ENCODE measurements around the gene PGM2L1. TPM values are rescaled to one million over a fixed set of nuclear protein-coding genes. Genes with fewer than 3 reads are reported as not detected.
"Not testable (repeated sequence)": the region's sequence is repeated elsewhere in the genome, so short reads cannot be mapped to it uniquely, and the experiment has no call there.

Gene PGM2L1
- total RNA-seq, 1 donor from 2014 or later, result 18.6 TPM

DNA sequence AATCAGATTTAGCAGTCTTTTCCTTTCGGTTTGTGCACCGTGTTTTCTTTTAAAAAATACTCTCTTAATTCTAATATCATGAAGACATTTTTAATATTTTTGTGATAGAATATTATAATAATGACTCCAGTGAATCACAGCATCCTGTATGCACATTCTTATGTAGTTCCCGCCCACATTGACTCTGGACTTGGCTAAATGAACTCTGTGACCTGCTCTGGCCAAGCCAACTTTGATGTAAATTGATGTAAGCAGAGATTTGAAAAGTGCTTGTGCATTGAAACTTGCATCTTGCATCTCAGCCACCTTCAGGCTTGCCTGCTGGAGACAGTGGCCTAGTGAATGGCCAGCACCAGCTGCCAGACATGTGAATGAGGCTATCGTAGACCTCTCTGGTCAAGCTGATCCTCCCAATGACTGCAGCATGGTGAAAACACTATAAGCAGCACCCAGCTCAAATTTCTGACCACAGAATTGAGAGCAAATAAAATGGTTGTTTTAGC, 29.2 kb upstream of the PGM2L1 start:
- Mint-ChIP-seq H3K27me3 (ENCODE audit: low read depth) (no peaks in the 10 kb centered on the region), H3K9me3 (peaks cover 17% of the 10 kb centered on the region), H3K4me3 (no peak overlapping the region), H3K4me1 (no peaks in the 10 kb centered on the region), H3K27ac (no peak overlapping the region), H3K36me3 (no peaks in the 10 kb centered on the region)
- no peak for DNase-seq (ENCODE audit: low spot score in 2 of 2, unreplicated experiment in 2 of 2)
- TF ChIP-seq, protein P1, sequence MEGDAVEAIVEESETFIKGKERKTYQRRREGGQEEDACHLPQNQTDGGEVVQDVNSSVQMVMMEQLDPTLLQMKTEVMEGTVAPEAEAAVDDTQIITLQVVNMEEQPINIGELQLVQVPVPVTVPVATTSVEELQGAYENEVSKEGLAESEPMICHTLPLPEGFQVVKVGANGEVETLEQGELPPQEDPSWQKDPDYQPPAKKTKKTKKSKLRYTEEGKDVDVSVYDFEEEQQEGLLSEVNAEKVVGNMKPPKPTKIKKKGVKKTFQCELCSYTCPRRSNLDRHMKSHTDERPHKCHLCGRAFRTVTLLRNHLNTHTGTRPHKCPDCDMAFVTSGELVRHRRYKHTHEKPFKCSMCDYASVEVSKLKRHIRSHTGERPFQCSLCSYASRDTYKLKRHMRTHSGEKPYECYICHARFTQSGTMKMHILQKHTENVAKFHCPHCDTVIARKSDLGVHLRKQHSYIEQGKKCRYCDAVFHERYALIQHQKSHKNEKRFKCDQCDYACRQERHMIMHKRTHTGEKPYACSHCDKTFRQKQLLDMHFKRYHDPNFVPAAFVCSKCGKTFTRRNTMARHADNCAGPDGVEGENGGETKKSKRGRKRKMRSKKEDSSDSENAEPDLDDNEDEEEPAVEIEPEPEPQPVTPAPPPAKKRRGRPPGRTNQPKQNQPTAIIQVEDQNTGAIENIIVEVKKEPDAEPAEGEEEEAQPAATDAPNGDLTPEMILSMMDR (IDR thresholded peaks at IDR 0.05; ENCODE audit: unreplicated experiment), result no peak

DNA sequence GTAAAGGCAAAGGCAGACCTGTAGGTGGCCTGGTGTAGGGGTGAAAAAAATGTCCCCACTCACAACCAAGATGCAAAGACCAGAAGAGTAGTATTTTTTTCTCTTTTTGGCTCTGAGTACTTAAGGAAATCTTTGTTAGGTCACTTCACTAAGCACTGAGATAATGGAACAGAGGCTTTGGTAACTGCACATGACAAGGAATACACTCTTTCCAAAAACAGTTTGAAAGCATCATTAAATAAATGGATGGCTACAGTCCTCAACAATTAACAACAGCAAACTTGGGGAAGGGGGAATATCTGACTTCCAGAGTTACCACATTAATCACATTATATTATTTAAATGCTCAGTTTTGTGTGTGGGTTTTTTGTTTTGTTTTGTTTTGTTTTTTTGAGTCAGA, 26.9 kb upstream of the PGM2L1 start:
- DNase-seq (ENCODE audit: low spot score in 2 of 2, unreplicated experiment in 2 of 2), result no peak
- H3K36me3 Mint-ChIP-seq, result no peaks in the 10 kb centered on the region
- H3K9me3 Mint-ChIP-seq, result peaks cover 25% of the 10 kb centered on the region
- peaks cover 2% of the 10 kb centered on the region for H3K4me1 Mint-ChIP-seq
- TF ChIP-seq, protein P1 (IDR thresholded peaks at IDR 0.05; ENCODE audit: unreplicated experiment), result no peak
- no peak overlapping the region for H3K27ac Mint-ChIP-seq
- H3K4me3 Mint-ChIP-seq, result no peak overlapping the region
- H3K27me3 Mint-ChIP-seq (ENCODE audit: low read depth), result no peaks in the 10 kb centered on the region

DNA sequence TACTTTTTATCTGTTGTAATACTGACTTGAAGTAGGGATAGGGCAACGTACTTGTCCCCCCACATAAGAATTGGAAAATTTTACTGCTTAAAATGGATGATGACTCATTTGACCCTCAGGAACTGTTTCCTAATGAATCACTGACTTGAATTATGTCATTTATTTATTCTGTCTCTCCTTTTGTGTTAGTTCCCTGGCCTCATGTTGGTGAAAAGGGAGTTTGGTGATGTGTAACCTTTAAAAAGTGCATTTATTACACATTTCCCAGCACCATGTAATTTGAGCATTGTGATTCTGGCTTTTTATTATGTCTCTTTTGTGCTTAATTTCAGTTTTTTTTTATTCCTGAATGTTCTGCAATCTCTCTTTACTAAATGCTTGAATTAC, 20.3 kb upstream of the PGM2L1 start:
- Mint-ChIP-seq H3K27me3 (ENCODE audit: low read depth) (no peaks in the 10 kb centered on the region), H3K27ac (peak overlapping the region; percentile 78), H3K36me3 (no peaks in the 10 kb centered on the region), H3K9me3 (peaks cover 13% of the 10 kb centered on the region), H3K4me3 (no peak overlapping the region), H3K4me1 (peaks cover 37% of the 10 kb centered on the region)
- no peak for DNase-seq (ENCODE audit: low spot score in 2 of 2, unreplicated experiment in 2 of 2)
- TF ChIP-seq, protein P1 (IDR thresholded peaks at IDR 0.05; ENCODE audit: unreplicated experiment), result no peak

DNA sequence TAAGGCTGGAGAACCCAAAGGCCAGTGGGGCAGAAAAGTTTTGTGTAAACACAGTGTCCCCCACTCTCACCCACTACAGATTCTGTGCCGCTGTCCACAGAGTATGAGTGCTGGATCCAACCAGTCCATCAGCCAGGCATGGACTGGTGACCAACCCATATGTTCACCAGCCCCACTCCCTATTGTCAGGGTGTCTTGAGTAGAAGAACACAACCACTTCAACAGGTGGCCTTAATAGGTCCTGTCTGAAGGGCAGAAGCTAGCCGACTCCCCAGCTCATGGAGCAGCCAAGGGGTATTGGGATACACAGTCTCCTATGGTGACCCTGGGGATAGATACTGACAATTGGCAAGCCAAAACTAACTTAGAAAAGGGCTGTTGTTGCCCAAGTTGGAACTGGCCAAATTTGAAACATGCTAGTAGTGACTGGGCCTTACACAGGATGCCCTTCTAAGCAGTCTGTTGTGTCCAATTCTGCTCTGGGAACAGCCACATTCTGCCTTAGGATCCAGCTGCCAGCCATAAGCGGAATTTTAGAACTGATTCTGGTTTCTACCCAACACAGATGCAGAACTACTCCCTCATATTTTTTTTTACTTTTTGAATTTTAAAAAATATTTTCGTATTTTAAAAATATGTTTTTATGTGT, 19.8 kb upstream of the PGM2L1 start:
- Mint-ChIP-seq H3K4me1 (peaks cover 39% of the 10 kb centered on the region), H3K27ac (peak overlapping the region; percentile 92), H3K9me3 (peaks cover 9% of the 10 kb centered on the region), H3K36me3 (no peaks in the 10 kb centered on the region), H3K27me3 (ENCODE audit: low read depth) (no peaks in the 10 kb centered on the region), H3K4me3 (no peak overlapping the region)
- TF ChIP-seq, protein P1 (IDR thresholded peaks at IDR 0.05; ENCODE audit: unreplicated experiment), result no peak
- no peak for DNase-seq (ENCODE audit: low spot score in 2 of 2, unreplicated experiment in 2 of 2)

DNA sequence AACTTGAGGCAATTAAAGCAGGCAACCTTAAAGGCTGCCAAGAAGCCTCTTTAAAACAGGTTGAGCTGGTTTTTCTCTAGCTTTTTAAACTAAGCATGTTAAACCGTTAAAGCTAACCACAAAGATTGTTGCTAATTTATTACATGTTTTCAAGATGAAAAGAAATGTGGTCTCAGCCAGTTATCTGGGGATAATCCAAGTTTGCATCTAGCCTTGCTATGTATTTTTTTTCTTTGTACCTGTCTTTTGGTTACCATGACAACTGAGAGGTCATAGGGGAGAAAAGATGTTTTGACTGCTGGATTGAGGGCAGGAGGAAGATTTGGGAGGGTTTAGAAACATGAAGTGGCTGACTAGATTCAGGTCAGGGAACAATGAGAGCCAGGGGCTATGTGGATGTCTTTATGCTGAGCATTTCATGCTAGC, 19.2 kb upstream of the PGM2L1 start:
- TF ChIP-seq, protein P1 (IDR thresholded peaks at IDR 0.05; ENCODE audit: unreplicated experiment), result no peak
- H3K4me3 Mint-ChIP-seq, result no peak overlapping the region

DNA sequence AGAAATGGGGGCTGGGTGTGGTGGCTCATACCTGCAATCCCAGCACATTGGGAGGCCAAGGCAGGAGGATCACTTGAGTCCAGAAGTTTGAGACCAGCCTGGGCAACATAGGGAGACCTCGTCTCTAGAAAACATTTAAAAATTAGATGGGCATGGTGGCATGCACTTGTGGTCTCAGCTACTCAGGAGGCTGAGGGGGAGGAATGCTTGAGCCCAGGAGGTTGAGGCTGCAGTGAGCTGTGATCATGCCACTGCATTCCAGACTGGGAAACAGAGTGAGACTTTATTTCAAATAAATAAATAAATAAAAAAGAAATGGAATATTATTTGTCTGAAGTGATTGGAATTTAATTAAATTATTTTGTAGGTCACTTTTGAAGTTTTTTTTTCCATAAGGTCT, 18.7 kb upstream of the PGM2L1 start:
- not testable (repeated sequence) for H3K27me3 Mint-ChIP-seq (ENCODE audit: low read depth); H3K9me3 Mint-ChIP-seq

More for the DNA sequence above, 19.2 kb upstream of the PGM2L1 start:
- H3K4me1 Mint-ChIP-seq, result peaks cover 43% of the 10 kb centered on the region
- peaks cover 8% of the 10 kb centered on the region for H3K9me3 Mint-ChIP-seq
- H3K36me3 Mint-ChIP-seq, result no peaks in the 10 kb centered on the region
- H3K27me3 Mint-ChIP-seq (ENCODE audit: low read depth), result no peaks in the 10 kb centered on the region
- H3K27ac Mint-ChIP-seq, result peak overlapping the region; percentile 92
- no peak for DNase-seq (ENCODE audit: low spot score in 2 of 2, unreplicated experiment in 2 of 2)

More for the DNA sequence above, 18.7 kb upstream of the PGM2L1 start:
- H3K27ac Mint-ChIP-seq, result peak overlapping the region; percentile 89
- not testable (repeated sequence) for H3K4me3 Mint-ChIP-seq; H3K36me3 Mint-ChIP-seq; DNase-seq (ENCODE audit: low spot score in 2 of 2, unreplicated experiment in 2 of 2)
- H3K4me1 Mint-ChIP-seq, result peaks cover 43% of the 10 kb centered on the region
